Ishikawa (cell line): ENCODE measurements around the gene GBF1.

Source experiments
- CREB1 ChIP-seq: IDR thresholded peaks from 2 replicates; pipeline ENCODE4 v1.6.1; 2012; ENCODE audit warnings: low read depth
- EP300 ChIP-seq: IDR thresholded peaks from 2 replicates; pipeline ENCODE4 v1.6.1; 2012; ENCODE audit warnings: borderline replicate concordance
- FOXM1 ChIP-seq: IDR thresholded peaks from 2 replicates; pipeline ENCODE4 v1.6.1; 2012; ENCODE audit warnings: low read depth, borderline replicate concordance
- NFIC ChIP-seq: IDR thresholded peaks from 2 replicates; pipeline ENCODE4 v1.6.1; 2012
- RAD21 ChIP-seq: IDR thresholded peaks from 2 replicates; pipeline ENCODE4 v1.6.1; 2012; ENCODE audit warnings: low read depth
- TCF12 ChIP-seq: IDR thresholded peaks from 2 replicates; pipeline ENCODE4 v1.6.1; 2012; ENCODE audit warnings: low read depth
- TEAD4 ChIP-seq: IDR thresholded peaks from 2 replicates; pipeline ENCODE4 v1.6.1; 2012
- YY1 ChIP-seq: IDR thresholded peaks from 2 replicates; pipeline ENCODE4 v1.6.1; 2012; ENCODE audit warnings: low read depth
- TF ChIP-seq, protein P1 (sequence below): IDR thresholded peaks from 2 replicates; pipeline ENCODE4 v1.6.1; 2012
- TF ChIP-seq, protein P2 (sequence below): IDR thresholded peaks from 2 replicates; pipeline ENCODE4 v1.6.1; 2012

- TF ChIP-seq, protein P1, sequence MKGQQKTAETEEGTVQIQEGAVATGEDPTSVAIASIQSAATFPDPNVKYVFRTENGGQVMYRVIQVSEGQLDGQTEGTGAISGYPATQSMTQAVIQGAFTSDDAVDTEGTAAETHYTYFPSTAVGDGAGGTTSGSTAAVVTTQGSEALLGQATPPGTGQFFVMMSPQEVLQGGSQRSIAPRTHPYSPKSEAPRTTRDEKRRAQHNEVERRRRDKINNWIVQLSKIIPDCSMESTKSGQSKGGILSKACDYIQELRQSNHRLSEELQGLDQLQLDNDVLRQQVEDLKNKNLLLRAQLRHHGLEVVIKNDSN, result no peak
- no peak for TF ChIP-seq EP300
- no peak for TF ChIP-seq TEAD4
- no peak for TF ChIP-seq FOXM1
- no peak for TF ChIP-seq TCF12
- TF ChIP-seq, protein P2, sequence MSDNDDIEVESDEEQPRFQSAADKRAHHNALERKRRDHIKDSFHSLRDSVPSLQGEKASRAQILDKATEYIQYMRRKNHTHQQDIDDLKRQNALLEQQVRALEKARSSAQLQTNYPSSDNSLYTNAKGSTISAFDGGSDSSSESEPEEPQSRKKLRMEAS, result no peak
- no peak for TF ChIP-seq NFIC
- no peak for TF ChIP-seq RAD21
- no peak for TF ChIP-seq CREB1
- TF ChIP-seq YY1, result no peak
These were observed 78.7 kb downstream of the GBF1 start for GRCh38 chr10:102324061-102324460.
